ENCODE measurements around the gene GRAMD4. TPM values are rescaled to one million over a fixed set of nuclear protein-coding genes. Genes with fewer than 3 reads are reported as not detected.

GRAMD4 gene
- total RNA-seq, 2 donors from 2014 or later, result 118 to 141 TPM

GRCh38 chr22:46682011-46682731, 62.0 kb downstream of the GRAMD4 start:
- peaks cover 16% of the 10 kb centered on the region for H3K4me1 ChIP-seq

DNA sequence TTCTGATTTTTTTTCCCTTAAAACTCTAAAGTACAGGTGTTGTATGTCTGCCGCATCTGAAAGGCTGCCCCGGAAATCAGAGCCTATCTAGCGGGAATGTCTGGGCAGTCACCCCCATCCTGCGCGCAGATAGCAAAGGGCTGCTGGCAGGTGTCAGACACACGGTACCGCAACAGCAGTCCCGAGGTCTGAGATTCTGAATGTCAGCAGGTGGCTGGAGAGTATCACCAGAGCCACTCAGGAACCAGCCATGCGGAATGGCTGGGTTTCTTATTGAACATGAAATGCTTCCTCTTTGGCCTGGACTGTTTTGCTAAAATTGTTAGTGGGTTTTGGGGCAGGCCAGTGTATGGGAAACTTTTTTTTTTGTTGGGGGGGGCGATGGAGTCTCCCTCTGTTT, 64.5 kb downstream of the GRAMD4 start:
- H3K4me3 ChIP-seq, result no peak overlapping the region
- intact Hi-C loops (cut with DNase I), result no loop called here
- H3K9me3 ChIP-seq, result no peaks in the 10 kb centered on the region
- H3K4me1 ChIP-seq, result peaks cover 21% of the 10 kb centered on the region
- H3K9ac ChIP-seq (ENCODE audit: low read depth in 2 of 2, low read length in 2 of 2), result peak overlapping the region in 1 of 2 donors; percentile 34
- no peaks in the 10 kb centered on the region for H3K27me3 ChIP-seq
- TF ChIP-seq, protein P1, sequence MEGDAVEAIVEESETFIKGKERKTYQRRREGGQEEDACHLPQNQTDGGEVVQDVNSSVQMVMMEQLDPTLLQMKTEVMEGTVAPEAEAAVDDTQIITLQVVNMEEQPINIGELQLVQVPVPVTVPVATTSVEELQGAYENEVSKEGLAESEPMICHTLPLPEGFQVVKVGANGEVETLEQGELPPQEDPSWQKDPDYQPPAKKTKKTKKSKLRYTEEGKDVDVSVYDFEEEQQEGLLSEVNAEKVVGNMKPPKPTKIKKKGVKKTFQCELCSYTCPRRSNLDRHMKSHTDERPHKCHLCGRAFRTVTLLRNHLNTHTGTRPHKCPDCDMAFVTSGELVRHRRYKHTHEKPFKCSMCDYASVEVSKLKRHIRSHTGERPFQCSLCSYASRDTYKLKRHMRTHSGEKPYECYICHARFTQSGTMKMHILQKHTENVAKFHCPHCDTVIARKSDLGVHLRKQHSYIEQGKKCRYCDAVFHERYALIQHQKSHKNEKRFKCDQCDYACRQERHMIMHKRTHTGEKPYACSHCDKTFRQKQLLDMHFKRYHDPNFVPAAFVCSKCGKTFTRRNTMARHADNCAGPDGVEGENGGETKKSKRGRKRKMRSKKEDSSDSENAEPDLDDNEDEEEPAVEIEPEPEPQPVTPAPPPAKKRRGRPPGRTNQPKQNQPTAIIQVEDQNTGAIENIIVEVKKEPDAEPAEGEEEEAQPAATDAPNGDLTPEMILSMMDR (IDR thresholded peaks at IDR 0.05), result no peak
- no peaks in the 10 kb centered on the region for H3K36me3 ChIP-seq
- H3K27ac ChIP-seq, result peak overlapping the region; percentile 91
- no peak for DNase-seq

More at GRCh38 chr22:46682011-46682731, 62.0 kb downstream of the GRAMD4 start:
- Histone ChIP-seq H3K27ac (no peak overlapping the region), H3K4me3 (no peak overlapping the region), H3K36me3 (no peaks in the 10 kb centered on the region), H3K9ac (ENCODE audit: low read depth in 2 of 2, low read length in 2 of 2) (no peak overlapping the region), H3K27me3 (no peaks in the 10 kb centered on the region), H3K9me3 (no peaks in the 10 kb centered on the region)
- intact Hi-C loops (cut with DNase I), result no loop called here
- TF ChIP-seq, protein P1 (IDR thresholded peaks at IDR 0.05), result no peak
- DNase-seq, result no peak

GRCh38 chr22:46686221-46687047, 66.2 kb downstream of the GRAMD4 start:
- Histone ChIP-seq H3K9me3 (no peaks in the 10 kb centered on the region), H3K27ac (peak overlapping the region; percentile 91), H3K4me1 (peaks cover 21% of the 10 kb centered on the region), H3K9ac (ENCODE audit: low read depth in 2 of 2, low read length in 2 of 2) (peak overlapping the region in 1 of 2 donors; percentile 69), H3K4me3 (no peak overlapping the region), H3K36me3 (peaks cover 11% of the 10 kb centered on the region), H3K27me3 (no peaks in the 10 kb centered on the region)
- TF ChIP-seq, protein P1 (IDR thresholded peaks at IDR 0.05), result no peak
- intact Hi-C loops (cut with DNase I), result no loop called here
- no peak for DNase-seq

DNA sequence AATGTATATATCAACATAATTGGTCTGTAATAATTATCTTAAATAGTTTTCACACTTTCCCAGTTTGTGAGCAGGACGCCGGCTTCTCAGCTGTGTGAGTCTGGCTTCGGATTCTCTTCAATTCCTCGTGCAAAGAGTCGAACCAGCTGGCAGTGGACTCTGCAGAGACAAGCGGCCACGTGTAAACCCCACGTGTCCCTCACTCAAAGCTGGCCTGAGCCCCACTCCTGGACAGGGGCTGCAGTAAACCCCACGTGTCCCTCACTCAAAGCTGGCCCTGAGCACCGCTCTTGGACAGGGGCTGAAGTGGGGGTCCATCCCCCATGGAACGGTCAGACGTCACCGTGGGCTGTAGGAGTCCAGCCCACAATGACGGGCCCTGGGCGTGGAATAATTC, 66.9 kb downstream of the GRAMD4 start:
- TF ChIP-seq, protein P1 (IDR thresholded peaks at IDR 0.05), result no peak
- Histone ChIP-seq H3K4me1 (peaks cover 21% of the 10 kb centered on the region), H3K27ac (no peak overlapping the region), H3K4me3 (no peak overlapping the region), H3K36me3 (peaks cover 16% of the 10 kb centered on the region), H3K9me3 (no peaks in the 10 kb centered on the region), H3K9ac (ENCODE audit: low read depth in 2 of 2, low read length in 2 of 2) (no peak overlapping the region), H3K27me3 (no peaks in the 10 kb centered on the region)
- DNase-seq, result no peak
- intact Hi-C loops (cut with DNase I), result no loop called here

GRCh38 chr22:46687460-46687859, 67.3 kb downstream of the GRAMD4 start:
- Histone ChIP-seq H3K9me3 (no peaks in the 10 kb centered on the region), H3K9ac (ENCODE audit: low read depth in 2 of 2, low read length in 2 of 2) (no peak overlapping the region), H3K36me3 (peaks cover 16% of the 10 kb centered on the region), H3K4me1 (peaks cover 21% of the 10 kb centered on the region), H3K27ac (no peak overlapping the region), H3K4me3 (no peak overlapping the region), H3K27me3 (no peaks in the 10 kb centered on the region)
- TF ChIP-seq, protein P1 (IDR thresholded peaks at IDR 0.05), result no peak
- no peak for DNase-seq
- intact Hi-C loops (cut with DNase I), result no loop called here
